Measurements from ENCODE around the gene CDK14. TPM values are rescaled to one million over a fixed set of nuclear protein-coding genes. Genes with fewer than 3 reads are reported as not detected.
A peak's percentile ranks its signal among the peaks of the same experiment; 100 is the strongest.

The CDK14 gene
- 1 to 10 TPM; 1.9 to 4.9 TPM for total RNA-seq

DNA sequence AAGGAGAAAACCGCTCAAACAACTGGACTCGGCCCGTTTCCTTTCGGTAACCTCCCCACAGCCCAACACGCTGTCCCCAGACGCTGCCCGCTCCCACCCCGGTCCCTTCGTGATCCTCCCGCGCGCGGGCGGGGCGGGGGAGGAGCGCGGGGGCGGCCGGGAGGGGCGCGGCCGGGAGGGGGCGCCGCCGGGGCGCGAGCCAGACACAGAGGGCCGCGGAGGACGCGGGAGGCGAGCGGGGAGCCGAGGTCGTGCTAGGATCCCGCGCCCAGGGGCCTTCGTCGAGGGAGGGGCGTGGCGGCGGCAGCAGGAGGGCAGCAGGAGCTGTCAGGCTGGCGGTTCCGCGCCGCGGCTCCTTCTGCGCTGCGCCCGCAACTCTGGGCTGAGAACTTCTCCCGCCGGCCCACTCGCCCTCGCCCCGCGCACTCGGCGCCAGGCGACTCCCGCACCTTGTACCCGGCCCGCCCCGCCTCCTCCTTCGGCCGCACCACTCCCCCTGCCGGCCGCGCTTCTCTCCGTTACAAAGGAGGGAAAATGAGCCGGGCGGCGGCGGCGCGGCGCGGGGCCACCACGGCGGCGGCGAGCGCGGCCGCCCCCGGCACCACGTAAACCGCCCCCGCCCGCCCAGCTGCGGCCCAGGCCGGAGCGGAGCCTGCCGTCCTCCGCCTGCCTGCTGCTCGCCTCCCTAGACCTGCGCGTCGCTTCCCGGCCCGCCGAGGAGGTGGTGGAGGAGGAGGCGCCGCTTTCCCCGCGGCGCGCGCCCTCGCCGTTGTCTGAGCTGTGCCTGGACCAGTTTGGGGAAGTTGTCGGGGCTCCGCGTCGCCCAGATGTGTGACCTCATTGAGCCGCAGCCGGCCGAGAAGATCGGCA, at the start of gene CDK14:
CDK14 (plus strand) TSS at position 521 of the 870 bp plus-strand sequence; CDS start at position 828, 307 bp downstream.
- intact Hi-C loops (cut with DNase I) = no loop called here
- H3K4me1 ChIP-seq = no peaks in the 10 kb centered on the region
- no peaks in the 10 kb centered on the region for H3K36me3 ChIP-seq
- H3K9me3 ChIP-seq = no peaks in the 10 kb centered on the region
- H3K4me3 ChIP-seq = peak within 1 kb of the TSS; percentile 59
- no peak within 1 kb of the TSS for H3K27ac ChIP-seq
- peak; percentile 82 for DNase-seq
- TF ChIP-seq, protein P1, sequence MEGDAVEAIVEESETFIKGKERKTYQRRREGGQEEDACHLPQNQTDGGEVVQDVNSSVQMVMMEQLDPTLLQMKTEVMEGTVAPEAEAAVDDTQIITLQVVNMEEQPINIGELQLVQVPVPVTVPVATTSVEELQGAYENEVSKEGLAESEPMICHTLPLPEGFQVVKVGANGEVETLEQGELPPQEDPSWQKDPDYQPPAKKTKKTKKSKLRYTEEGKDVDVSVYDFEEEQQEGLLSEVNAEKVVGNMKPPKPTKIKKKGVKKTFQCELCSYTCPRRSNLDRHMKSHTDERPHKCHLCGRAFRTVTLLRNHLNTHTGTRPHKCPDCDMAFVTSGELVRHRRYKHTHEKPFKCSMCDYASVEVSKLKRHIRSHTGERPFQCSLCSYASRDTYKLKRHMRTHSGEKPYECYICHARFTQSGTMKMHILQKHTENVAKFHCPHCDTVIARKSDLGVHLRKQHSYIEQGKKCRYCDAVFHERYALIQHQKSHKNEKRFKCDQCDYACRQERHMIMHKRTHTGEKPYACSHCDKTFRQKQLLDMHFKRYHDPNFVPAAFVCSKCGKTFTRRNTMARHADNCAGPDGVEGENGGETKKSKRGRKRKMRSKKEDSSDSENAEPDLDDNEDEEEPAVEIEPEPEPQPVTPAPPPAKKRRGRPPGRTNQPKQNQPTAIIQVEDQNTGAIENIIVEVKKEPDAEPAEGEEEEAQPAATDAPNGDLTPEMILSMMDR (IDR thresholded peaks at IDR 0.05) = peak; percentile 15
- no peaks in the 10 kb centered on the region for H3K27me3 ChIP-seq
- peak within 1 kb of the TSS; percentile 28 to 40 for H3K9ac ChIP-seq (ENCODE audit: low read depth in 2 of 2, low read length in 2 of 2)

DNA sequence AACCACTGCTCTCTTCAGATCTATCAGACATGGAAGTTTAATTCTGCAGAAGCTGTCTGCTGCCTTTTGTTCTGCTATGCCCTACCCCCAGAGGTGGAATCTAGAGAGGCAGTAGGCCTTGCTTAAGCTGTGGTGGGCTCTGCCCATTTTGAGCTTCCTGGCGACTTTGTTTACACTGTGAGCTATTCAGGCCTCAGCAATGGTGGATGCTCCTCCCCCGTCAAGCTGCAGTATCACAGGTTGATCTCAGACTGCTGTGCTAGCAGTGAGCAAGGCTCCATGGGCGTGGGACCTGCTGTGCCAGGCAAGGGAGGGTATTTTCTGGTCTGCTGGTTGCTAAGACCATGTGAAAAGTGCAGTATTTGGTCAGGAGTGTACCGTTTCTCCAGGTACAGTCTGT, 45.1 kb upstream of the CDK14 start:
- no peak overlapping the region for H3K4me3 ChIP-seq
- no peaks in the 10 kb centered on the region for H3K9me3 ChIP-seq
- TF ChIP-seq, protein P1 (IDR thresholded peaks at IDR 0.05) = no peak
- H3K4me1 ChIP-seq = no peaks in the 10 kb centered on the region
- no peak overlapping the region for H3K27ac ChIP-seq
- no peaks in the 10 kb centered on the region for H3K36me3 ChIP-seq
- no peak overlapping the region for H3K9ac ChIP-seq (ENCODE audit: low read depth in 2 of 2, low read length in 2 of 2)
- H3K27me3 ChIP-seq = no peaks in the 10 kb centered on the region
- intact Hi-C loops (cut with DNase I) = no loop called here
- DNase-seq = no peak

DNA sequence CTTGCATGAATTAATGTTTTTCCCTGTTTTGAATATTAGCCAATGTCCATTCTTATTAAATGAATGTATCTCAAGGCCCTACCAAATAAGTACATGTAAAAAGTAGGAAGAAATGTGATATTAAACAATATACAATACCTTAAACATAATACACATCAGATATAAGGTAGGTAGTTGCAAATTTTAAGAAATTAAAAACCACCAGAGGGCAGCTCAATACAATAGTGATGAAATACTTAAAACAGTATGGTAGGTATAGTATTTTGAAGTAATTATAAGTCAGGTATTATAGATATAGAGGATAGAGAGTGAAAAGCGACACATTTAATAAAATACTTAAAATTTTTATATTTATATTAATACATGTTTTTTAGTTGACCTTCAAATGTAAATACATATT, 43.6 kb upstream of the CDK14 start:
- Histone ChIP-seq H3K4me1 (no peaks in the 10 kb centered on the region), H3K27me3 (no peaks in the 10 kb centered on the region), H3K4me3 (no peak overlapping the region), H3K9ac (ENCODE audit: low read depth in 2 of 2, low read length in 2 of 2) (no peak overlapping the region), H3K36me3 (no peaks in the 10 kb centered on the region), H3K9me3 (no peaks in the 10 kb centered on the region), H3K27ac (no peak overlapping the region)
- intact Hi-C loops (cut with DNase I) = no loop called here
- no peak for DNase-seq
- TF ChIP-seq, protein P1 (IDR thresholded peaks at IDR 0.05) = no peak

DNA sequence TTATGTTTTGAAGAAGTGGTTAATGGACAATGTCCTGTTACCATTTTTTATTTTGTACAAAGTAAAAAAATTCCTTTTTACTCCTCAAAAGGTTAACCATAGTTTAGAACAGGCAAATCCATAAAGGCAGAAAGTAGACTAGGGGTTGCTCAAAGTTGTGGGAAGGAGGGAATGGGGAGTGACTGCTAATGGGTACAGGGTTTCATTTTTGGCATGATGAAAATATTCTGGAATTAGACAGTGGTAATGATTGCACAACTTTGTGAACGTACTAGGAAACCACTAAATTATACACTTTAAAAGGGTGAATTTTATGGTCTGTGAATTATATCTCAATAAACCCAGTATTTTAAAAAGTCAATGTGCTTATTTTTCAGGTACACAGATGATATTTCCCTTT, 35.4 kb upstream of the CDK14 start:
- H3K9me3 ChIP-seq = no peaks in the 10 kb centered on the region
- H3K27ac ChIP-seq = no peak overlapping the region
- no peaks in the 10 kb centered on the region for H3K4me1 ChIP-seq
- no peak for DNase-seq
- H3K27me3 ChIP-seq = no peaks in the 10 kb centered on the region
- no peak overlapping the region for H3K4me3 ChIP-seq
- no peak overlapping the region for H3K9ac ChIP-seq (ENCODE audit: low read depth in 2 of 2, low read length in 2 of 2)
- TF ChIP-seq, protein P1 (IDR thresholded peaks at IDR 0.05) = no peak
- intact Hi-C loops (cut with DNase I) = no loop called here
- no peaks in the 10 kb centered on the region for H3K36me3 ChIP-seq

DNA sequence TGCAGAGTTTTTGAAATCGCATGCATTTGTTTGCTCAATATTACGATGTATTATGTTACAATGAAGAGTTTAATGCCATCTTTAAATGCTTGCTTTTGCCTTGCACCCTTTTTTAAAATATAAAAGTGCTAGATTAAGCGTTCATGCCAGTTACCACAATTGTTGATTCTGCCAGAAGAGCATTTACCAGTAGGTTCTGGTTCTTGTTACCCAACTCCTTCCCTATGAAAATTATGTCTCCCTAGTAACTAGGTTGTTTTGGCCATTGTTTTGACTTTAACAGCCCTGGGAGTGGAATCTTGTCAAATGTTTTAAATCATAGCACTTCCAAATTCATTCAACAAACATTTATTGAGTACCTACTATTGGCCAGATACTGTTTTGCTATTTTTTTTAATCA, 32.8 kb upstream of the CDK14 start:
- Histone ChIP-seq H3K4me3 (no peak overlapping the region), H3K27me3 (no peaks in the 10 kb centered on the region), H3K4me1 (no peaks in the 10 kb centered on the region), H3K9ac (ENCODE audit: low read depth in 2 of 2, low read length in 2 of 2) (no peak overlapping the region), H3K36me3 (no peaks in the 10 kb centered on the region), H3K27ac (no peak overlapping the region), H3K9me3 (no peaks in the 10 kb centered on the region)
- intact Hi-C loops (cut with DNase I) = no loop called here
- TF ChIP-seq, protein P1 (IDR thresholded peaks at IDR 0.05) = no peak
- DNase-seq = no peak

Data from colonic mucosa (tissue), 4 donors.